ENCODE results near the gene CHD3. TPM values are rescaled to one million over a fixed set of nuclear protein-coding genes. Genes with fewer than 3 reads are reported as not detected.

The CHD3 gene
- polyA plus RNA-seq, 2 of the 4 experiments (the other 2 are of a cell fraction) = 56.3 to 111 TPM

DNA sequence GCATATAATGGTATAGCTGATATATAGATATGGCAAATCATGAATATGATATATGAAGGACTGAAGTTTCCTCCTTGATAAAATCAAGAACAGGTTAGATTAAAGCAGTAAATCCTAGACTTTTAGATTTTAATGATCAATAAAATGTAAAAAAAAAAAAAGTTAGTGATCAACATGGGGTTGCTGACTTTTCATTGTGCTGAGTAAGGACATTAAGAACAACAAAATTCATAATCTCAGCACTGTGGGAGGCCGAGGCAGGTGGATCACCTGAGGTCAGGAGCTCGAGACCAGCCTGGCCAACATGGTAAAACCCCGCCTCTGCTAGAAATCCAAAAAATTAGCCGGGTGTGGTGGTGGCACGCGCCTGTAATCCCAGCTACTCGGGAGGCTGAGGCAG, 10.4 kb upstream of the CHD3 start:
- no peak for DNase-seq (ENCODE audit: low read depth in 1 of 2, low spot score in 1 of 2)
- no peak overlapping the region for H3K27ac ChIP-seq
- no peak for ATAC-seq
- no peak overlapping the region for H3K4me3 ChIP-seq
- ChIA-PET CTCF (interaction anchor here (1.1 to 10.6 kb wide), 4 partner anchors 8 to 190 kb away, joined by 3 to 108 read pairs (median 4); partner anchors contain the start of gene WRAP53), POLR2A (no interaction called here)
- no peak overlapping the region for H3K4me2 ChIP-seq
- H3K4me1 ChIP-seq = peaks cover 8% of the 10 kb centered on the region
- 92% methylated on average over 7 of the region's 7 CpGs for WGBS (ENCODE audit: missing lambda C conversion rate)
- TF ChIP-seq HEYL (CRISPR knock-in tag; IDR thresholded peaks at IDR 0.05) = no peak
- peak; percentile 60 for TF ChIP-seq MAFK (IDR thresholded peaks at IDR 0.05; ENCODE audit: partially characterized antibody)
- TF ChIP-seq GATA3 (IDR thresholded peaks at IDR 0.05; ENCODE audit: borderline replicate concordance) = no peak
- no peak for FAIRE-seq
- H3K9me3 ChIP-seq = no peaks in the 10 kb centered on the region

DNA sequence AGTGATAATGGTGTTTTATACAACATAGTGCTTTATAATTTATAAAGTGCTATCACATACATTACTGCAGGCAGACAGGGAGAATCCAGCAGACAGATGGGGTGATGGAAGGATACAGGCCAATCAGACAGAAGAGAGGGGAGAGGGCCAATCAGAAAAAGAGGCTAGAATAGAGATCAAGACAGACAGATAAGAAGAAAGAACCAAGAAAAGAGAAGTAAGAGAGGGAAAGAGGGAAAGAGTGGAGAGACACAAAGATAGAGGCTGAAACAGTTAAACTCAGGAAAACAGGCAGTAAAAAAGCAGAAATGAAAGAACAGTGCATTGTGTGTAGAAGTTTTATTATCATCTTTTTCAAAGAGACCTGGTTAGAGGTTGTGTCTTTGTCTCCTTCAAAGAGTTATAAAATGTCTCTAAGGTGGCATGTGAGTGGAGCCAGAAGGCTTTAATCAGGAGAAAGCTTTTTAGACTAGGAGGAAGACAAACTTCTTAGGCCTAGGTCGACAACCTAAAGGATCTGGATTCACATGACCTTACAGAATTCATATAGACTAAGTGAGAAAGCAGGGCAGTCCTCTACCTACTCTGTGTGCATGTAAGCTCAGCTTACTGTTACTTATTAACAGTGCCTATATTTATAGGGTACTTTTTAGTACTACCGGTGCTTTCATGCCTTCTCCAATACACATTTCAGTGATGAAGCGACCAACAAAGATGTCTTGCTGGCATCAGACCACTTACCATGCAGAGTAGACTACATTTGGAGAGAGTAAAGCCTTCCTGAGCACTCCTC, 8.3 kb upstream of the CHD3 start:
- no peak for DNase-seq (ENCODE audit: low read depth in 1 of 2, low spot score in 1 of 2)
- CTCF ChIA-PET = interaction anchor here (0.6 to 1.4 kb wide), 5 partner anchors 9 to 1746 kb away, joined by 3 to 4 read pairs (median 3); partner anchors contain the start of gene CHD3
- WGBS (ENCODE audit: missing lambda C conversion rate) = 67% methylated on average over 3 of the region's 3 CpGs

More for the DNA sequence above, 8.3 kb upstream of the CHD3 start:
- POLR2A ChIA-PET = no interaction called here
- ATAC-seq = 0 out of 6 replicates have a peak, but pooled peaks of 1 of the 2 experiments have one; percentile 18
- no peak for TF ChIP-seq NR3C1 (IDR thresholded peaks at IDR 0.05)
- TF ChIP-seq, protein P1, sequence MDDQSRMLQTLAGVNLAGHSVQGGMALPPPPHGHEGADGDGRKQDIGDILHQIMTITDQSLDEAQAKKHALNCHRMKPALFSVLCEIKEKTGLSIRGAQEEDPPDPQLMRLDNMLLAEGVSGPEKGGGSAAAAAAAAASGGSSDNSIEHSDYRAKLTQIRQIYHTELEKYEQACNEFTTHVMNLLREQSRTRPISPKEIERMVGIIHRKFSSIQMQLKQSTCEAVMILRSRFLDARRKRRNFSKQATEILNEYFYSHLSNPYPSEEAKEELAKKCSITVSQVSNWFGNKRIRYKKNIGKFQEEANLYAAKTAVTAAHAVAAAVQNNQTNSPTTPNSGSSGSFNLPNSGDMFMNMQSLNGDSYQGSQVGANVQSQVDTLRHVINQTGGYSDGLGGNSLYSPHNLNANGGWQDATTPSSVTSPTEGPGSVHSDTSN (IDR thresholded peaks at IDR 0.05) = no peak
- no peak for TF ChIP-seq ZSCAN20 (CRISPR knock-in tag; IDR thresholded peaks at IDR 0.05)
- TF ChIP-seq, protein P2, sequence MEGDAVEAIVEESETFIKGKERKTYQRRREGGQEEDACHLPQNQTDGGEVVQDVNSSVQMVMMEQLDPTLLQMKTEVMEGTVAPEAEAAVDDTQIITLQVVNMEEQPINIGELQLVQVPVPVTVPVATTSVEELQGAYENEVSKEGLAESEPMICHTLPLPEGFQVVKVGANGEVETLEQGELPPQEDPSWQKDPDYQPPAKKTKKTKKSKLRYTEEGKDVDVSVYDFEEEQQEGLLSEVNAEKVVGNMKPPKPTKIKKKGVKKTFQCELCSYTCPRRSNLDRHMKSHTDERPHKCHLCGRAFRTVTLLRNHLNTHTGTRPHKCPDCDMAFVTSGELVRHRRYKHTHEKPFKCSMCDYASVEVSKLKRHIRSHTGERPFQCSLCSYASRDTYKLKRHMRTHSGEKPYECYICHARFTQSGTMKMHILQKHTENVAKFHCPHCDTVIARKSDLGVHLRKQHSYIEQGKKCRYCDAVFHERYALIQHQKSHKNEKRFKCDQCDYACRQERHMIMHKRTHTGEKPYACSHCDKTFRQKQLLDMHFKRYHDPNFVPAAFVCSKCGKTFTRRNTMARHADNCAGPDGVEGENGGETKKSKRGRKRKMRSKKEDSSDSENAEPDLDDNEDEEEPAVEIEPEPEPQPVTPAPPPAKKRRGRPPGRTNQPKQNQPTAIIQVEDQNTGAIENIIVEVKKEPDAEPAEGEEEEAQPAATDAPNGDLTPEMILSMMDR (IDR thresholded peaks at IDR 0.05) = no peak
- no peak for TF ChIP-seq TFCP2L1 (CRISPR knock-in tag; IDR thresholded peaks at IDR 0.05)
- TF ChIP-seq HOXA7 (CRISPR knock-in tag; IDR thresholded peaks at IDR 0.05) = no peak
- TF ChIP-seq KDM1A (IDR thresholded peaks at IDR 0.05; ENCODE audit: low read depth) = no peak
- TF ChIP-seq, protein P3, sequence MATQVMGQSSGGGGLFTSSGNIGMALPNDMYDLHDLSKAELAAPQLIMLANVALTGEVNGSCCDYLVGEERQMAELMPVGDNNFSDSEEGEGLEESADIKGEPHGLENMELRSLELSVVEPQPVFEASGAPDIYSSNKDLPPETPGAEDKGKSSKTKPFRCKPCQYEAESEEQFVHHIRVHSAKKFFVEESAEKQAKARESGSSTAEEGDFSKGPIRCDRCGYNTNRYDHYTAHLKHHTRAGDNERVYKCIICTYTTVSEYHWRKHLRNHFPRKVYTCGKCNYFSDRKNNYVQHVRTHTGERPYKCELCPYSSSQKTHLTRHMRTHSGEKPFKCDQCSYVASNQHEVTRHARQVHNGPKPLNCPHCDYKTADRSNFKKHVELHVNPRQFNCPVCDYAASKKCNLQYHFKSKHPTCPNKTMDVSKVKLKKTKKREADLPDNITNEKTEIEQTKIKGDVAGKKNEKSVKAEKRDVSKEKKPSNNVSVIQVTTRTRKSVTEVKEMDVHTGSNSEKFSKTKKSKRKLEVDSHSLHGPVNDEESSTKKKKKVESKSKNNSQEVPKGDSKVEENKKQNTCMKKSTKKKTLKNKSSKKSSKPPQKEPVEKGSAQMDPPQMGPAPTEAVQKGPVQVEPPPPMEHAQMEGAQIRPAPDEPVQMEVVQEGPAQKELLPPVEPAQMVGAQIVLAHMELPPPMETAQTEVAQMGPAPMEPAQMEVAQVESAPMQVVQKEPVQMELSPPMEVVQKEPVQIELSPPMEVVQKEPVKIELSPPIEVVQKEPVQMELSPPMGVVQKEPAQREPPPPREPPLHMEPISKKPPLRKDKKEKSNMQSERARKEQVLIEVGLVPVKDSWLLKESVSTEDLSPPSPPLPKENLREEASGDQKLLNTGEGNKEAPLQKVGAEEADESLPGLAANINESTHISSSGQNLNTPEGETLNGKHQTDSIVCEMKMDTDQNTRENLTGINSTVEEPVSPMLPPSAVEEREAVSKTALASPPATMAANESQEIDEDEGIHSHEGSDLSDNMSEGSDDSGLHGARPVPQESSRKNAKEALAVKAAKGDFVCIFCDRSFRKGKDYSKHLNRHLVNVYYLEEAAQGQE (IDR thresholded peaks at IDR 0.05) = no peak
- no peak for TF ChIP-seq MAZ (IDR thresholded peaks at IDR 0.05; ENCODE audit: borderline replicate concordance, low read depth, low read length)
- TF ChIP-seq POLR2AphosphoS2 (conservative IDR thresholded peaks at IDR 0.05; ENCODE audit: low read length) = no peak
- no peak for TF ChIP-seq FOSB (CRISPR knock-in tag; IDR thresholded peaks at IDR 0.05)
- TF ChIP-seq JUNB (IDR thresholded peaks at IDR 0.05) = no peak
- TF ChIP-seq NPAS2 (CRISPR knock-in tag; IDR thresholded peaks at IDR 0.05; ENCODE audit: borderline replicate concordance) = no peak
- no peak for TF ChIP-seq FOXS1 (CRISPR knock-in tag; IDR thresholded peaks at IDR 0.05)
- TF ChIP-seq, protein P4, sequence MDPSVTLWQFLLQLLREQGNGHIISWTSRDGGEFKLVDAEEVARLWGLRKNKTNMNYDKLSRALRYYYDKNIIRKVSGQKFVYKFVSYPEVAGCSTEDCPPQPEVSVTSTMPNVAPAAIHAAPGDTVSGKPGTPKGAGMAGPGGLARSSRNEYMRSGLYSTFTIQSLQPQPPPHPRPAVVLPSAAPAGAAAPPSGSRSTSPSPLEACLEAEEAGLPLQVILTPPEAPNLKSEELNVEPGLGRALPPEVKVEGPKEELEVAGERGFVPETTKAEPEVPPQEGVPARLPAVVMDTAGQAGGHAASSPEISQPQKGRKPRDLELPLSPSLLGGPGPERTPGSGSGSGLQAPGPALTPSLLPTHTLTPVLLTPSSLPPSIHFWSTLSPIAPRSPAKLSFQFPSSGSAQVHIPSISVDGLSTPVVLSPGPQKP (IDR thresholded peaks at IDR 0.05; ENCODE audit: low read depth, low read length) = no peak
- no peak for TF ChIP-seq RAD21 (conservative IDR thresholded peaks at IDR 0.05 in 1 of 2, IDR thresholded peaks at IDR 0.05 in 1 of 2)
- no peak for TF ChIP-seq RNF2 (IDR thresholded peaks at IDR 0.05; ENCODE audit: borderline replicate concordance, low read depth)
- no peak for TF ChIP-seq BHLHE40 (IDR thresholded peaks at IDR 0.05; ENCODE audit: low read depth, low read length)
- TF ChIP-seq ZNF302 (CRISPR knock-in tag; IDR thresholded peaks at IDR 0.05) = no peak
- no peak for TF ChIP-seq ZC3H11A (IDR thresholded peaks at IDR 0.05)
- no peak for FAIRE-seq
- Histone ChIP-seq H3K9me3 (no peaks in the 10 kb centered on the region), H3K4me1 (peaks cover 16% of the 10 kb centered on the region), H3K4me2 (no peak overlapping the region), H3K4me3 (no peak overlapping the region), H3K27ac (no peak overlapping the region)
